ENCODE data around the gene CAMTA1. TPM values are rescaled to one million over a fixed set of nuclear protein-coding genes. Genes with fewer than 3 reads are reported as not detected.

Gene CAMTA1
- total RNA-seq, 2 donors from 2014 or later = 36.7 to 51.9 TPM

DNA sequence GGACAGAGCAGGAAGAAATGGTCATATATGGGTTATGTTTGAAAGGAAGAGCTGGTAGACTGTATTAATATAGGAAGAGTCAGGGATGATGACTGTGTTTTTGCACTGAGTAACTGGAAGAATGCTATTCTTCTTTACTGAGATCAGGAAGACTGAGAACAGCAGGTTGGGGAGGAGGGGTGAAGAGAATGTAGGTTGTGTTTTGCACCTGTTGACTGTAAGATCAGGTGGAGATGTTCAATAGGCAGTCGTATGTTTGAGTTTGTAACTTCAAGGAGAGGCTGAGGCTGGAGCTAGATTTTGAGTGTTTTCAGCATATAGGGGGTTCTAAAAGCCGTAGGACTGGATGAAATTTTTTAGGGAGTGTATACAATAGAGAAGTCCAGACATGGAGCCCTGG is 97.2 kb downstream of the CAMTA1 start:
- no peaks in the 10 kb centered on the region for H3K9me3 Mint-ChIP-seq
- H3K4me3 Mint-ChIP-seq = no peak overlapping the region
- peaks cover 18% of the 10 kb centered on the region for H3K36me3 Mint-ChIP-seq (ENCODE audit: low read depth)
- no peaks in the 10 kb centered on the region for H3K27me3 Mint-ChIP-seq
- no peak for ATAC-seq (replicated peaks)
- no peak overlapping the region for H3K27ac Mint-ChIP-seq
- peaks cover 10% of the 10 kb centered on the region for H3K4me1 Mint-ChIP-seq

- H3K4me3 Mint-ChIP-seq = no peak overlapping the region
- peaks cover 18% of the 10 kb centered on the region for H3K36me3 Mint-ChIP-seq (ENCODE audit: low read depth)
- peak; percentile 44 for ATAC-seq (replicated peaks)
- no peaks in the 10 kb centered on the region for H3K9me3 Mint-ChIP-seq
- H3K27me3 Mint-ChIP-seq = no peaks in the 10 kb centered on the region
- no peak overlapping the region for H3K27ac Mint-ChIP-seq
- H3K4me1 Mint-ChIP-seq = peaks cover 10% of the 10 kb centered on the region
Measured at GRCh38 chr1:6884652-6885153, 99.4 kb downstream of the CAMTA1 start.

DNA sequence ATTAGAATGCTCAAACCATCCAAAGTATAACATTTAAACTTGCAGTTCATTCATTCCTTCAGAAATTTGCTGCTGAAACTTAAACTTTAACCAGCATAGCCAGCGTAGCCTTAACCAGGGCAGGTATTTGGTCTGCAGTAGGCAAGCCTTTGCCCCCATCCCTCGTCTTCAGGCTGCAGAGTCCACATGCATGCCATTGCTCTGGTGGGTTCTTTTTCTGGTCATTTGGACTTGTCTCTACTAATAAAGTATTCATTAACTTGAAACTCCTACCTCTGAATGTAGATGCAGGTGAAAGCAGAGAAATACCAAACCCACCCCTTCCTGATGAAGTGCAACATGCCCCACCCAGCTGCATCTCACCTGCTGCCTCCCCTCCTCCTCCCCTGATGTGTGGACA is 100.2 kb downstream of the CAMTA1 start:
- Mint-ChIP-seq H3K4me3 (no peak overlapping the region), H3K4me1 (peaks cover 10% of the 10 kb centered on the region), H3K36me3 (ENCODE audit: low read depth) (peaks cover 18% of the 10 kb centered on the region), H3K9me3 (no peaks in the 10 kb centered on the region), H3K27me3 (no peaks in the 10 kb centered on the region), H3K27ac (no peak overlapping the region)
- ATAC-seq (replicated peaks) = no peak

DNA sequence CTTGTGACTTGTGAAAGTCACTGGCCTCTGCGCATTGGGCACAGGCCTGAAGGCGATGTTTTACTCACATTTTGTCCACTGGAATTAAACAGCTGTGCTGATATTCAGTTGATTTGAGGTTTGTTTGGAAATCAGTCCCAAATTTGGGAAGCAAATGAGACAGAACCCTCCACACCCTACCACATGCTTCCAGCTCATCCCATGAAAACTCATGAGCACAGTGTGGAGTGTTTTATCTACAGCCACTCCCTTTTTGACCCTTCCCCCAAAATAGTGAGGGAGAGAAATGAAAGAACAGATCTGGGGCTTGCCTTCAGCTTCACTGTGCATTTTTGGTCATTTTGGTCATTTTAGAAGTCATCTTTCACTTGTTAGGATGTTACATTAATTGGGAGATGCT is 101.3 kb downstream of the CAMTA1 start:
- H3K9me3 Mint-ChIP-seq = no peaks in the 10 kb centered on the region
- no peak overlapping the region for H3K4me3 Mint-ChIP-seq
- H3K27me3 Mint-ChIP-seq = no peaks in the 10 kb centered on the region
- peaks cover 6% of the 10 kb centered on the region for H3K4me1 Mint-ChIP-seq
- H3K36me3 Mint-ChIP-seq (ENCODE audit: low read depth) = peaks cover 18% of the 10 kb centered on the region
- no peak overlapping the region for H3K27ac Mint-ChIP-seq
- ATAC-seq (replicated peaks) = no peak

- H3K27ac Mint-ChIP-seq = no peak overlapping the region
- H3K27me3 Mint-ChIP-seq = no peaks in the 10 kb centered on the region
- no peaks in the 10 kb centered on the region for H3K9me3 Mint-ChIP-seq
- no peak for ATAC-seq (replicated peaks)
- peaks cover 18% of the 10 kb centered on the region for H3K36me3 Mint-ChIP-seq (ENCODE audit: low read depth)
- peaks cover 6% of the 10 kb centered on the region for H3K4me1 Mint-ChIP-seq
- H3K4me3 Mint-ChIP-seq = no peak overlapping the region
Measured at GRCh38 chr1:6888268-6888667, 103.0 kb downstream of the CAMTA1 start.

- ATAC-seq (replicated peaks) = no peak
- Mint-ChIP-seq H3K27ac (no peak overlapping the region), H3K4me1 (peaks cover 6% of the 10 kb centered on the region), H3K9me3 (no peaks in the 10 kb centered on the region), H3K27me3 (no peaks in the 10 kb centered on the region), H3K36me3 (ENCODE audit: low read depth) (peaks cover 18% of the 10 kb centered on the region), H3K4me3 (no peak overlapping the region)
Measured at GRCh38 chr1:6888870-6889269, 103.6 kb downstream of the CAMTA1 start.

DNA sequence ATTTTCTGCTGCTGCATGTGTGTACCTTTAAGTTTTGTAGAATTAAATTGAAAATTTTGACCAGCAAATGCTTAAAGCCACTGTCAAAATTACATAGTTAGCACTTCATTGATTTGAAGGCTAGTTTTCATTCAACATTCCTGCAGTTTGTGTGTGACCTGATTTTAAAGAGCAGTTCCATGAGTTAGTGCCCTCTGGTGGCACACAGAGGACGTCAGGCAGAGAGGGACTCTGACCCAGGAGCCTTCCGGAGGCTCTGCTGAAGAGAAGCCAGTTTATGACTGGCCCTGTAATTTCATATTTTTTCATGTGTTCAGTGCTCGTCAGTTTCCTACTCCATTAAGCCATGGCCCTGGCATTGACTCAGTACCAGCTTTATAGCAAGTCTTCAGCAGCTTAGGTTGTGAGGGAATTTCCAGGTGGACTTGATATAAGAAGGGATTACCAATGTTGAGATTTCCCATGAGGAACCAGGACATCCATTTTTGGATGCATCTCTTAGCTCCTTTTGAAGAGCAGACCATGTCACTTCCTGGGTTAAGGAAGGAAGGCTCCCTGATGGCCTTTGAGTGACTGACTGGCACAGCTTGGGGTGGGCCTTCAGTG is 104.7 kb downstream of the CAMTA1 start:
- Mint-ChIP-seq H3K36me3 (ENCODE audit: low read depth) (peaks cover 18% of the 10 kb centered on the region), H3K4me3 (no peak overlapping the region), H3K9me3 (no peaks in the 10 kb centered on the region), H3K27ac (no peak overlapping the region), H3K27me3 (no peaks in the 10 kb centered on the region), H3K4me1 (peaks cover under 1% of the 10 kb centered on the region)
- peak; percentile 66 for ATAC-seq (replicated peaks)

DNA sequence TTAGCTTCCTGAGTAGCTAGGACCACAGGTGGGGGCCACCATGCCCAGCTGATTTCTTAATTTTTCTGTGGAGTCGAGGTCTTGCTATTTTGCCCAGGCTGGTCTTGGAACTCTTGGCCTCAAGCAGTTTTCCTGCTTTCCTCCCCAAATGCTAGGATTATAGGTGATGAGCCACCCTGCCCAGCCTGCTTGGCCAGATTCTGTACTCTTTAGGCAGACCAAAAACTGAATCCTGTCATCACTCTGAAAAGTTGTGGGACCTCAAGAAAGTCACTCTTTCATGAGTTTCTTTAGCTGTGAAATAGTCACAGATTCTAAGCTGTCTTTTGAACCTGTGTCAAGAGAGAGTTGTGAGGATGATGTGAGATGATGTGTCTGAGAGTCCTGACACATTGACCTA is 105.4 kb downstream of the CAMTA1 start:
- Mint-ChIP-seq H3K9me3 (no peaks in the 10 kb centered on the region), H3K36me3 (ENCODE audit: low read depth) (peaks cover 17% of the 10 kb centered on the region), H3K27me3 (no peaks in the 10 kb centered on the region), H3K27ac (no peak overlapping the region), H3K4me1 (no peaks in the 10 kb centered on the region), H3K4me3 (no peak overlapping the region)
- ATAC-seq (replicated peaks) = peak; percentile 19

DNA sequence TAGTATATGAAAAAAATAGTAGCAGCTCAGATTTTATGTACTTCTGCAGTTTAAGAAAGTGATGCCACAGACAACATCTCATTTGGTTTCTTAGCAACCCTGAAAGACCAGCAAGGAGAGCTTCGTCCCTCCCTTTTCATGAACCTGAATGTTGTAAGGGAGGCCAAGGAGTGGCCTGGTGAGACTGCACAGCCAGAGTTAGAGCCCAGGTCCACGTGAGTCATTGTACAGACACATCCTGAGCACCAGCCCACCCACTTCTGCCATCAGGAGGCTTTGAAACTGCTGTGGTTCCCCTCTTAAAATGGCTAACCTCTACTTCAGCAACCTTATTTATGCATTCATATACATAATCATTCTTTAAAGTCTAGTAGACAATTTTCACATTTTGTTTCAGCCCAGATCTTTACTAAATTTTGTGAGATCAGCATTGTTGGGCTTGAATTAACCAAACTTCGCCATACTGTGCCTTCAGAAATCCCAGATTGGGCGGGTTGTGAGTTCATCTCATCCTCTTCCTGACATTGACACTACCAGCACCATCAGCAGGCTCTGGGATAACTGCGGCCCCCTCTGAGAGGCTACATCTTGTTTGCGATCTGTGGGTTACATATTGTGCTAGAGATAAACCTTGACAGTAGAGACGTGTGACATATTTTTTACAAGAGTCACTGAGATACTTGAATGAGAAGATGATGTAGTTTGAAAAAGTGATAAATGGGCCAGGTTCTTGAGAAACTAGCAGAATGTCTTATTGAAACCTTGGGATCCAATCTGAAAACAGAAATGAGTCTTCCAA is 106.7 kb downstream of the CAMTA1 start:
- Mint-ChIP-seq H3K27me3 (no peaks in the 10 kb centered on the region), H3K4me3 (no peak overlapping the region), H3K4me1 (no peaks in the 10 kb centered on the region), H3K36me3 (ENCODE audit: low read depth) (peaks cover 10% of the 10 kb centered on the region), H3K27ac (peak overlapping the region; percentile 9), H3K9me3 (no peaks in the 10 kb centered on the region)
- peak; percentile 45 for ATAC-seq (replicated peaks)

DNA sequence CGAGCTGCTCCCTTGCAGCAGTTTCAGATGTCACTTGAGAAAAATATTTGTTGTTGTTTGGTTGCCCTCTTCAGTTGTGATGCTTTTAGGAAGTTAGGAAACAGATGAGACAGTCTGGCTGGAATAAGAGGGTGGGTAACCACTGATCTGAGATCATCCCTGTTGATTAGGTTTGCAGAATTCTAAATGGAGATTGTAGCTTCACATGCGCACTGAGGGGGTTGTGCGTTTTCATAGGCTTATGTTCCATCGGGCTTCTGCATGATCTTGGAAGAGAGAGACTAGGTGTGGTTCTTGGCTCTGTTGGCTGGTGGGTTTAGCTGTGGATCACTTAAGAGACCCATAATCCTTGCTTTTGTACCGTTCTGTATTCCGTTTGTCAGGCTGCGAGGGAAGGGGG is 108.1 kb downstream of the CAMTA1 start:
- no peak overlapping the region for H3K4me3 Mint-ChIP-seq
- H3K36me3 Mint-ChIP-seq (ENCODE audit: low read depth) = no peaks in the 10 kb centered on the region
- no peak overlapping the region for H3K27ac Mint-ChIP-seq
- H3K9me3 Mint-ChIP-seq = no peaks in the 10 kb centered on the region
- no peak for ATAC-seq (replicated peaks)
- H3K4me1 Mint-ChIP-seq = no peaks in the 10 kb centered on the region
- no peaks in the 10 kb centered on the region for H3K27me3 Mint-ChIP-seq

DNA sequence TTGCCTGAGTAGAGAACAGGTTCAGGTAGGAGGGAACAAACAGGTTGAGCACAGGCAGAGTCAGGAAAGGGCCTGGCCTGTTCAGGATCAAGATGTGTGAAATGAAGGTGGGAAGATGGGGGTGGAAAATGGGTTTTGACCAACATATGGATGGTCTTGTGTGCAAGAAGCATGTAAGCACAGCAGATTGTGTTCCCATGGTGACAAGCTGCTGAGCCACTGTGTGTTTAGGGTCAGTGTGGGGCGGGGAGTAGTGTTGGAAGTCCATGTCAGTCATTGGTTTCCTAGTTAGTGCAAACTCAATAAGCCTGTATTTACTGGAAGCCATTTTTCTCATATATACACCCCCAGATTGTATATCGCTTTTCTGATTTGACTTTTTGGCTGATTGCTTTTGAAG is 111.9 kb downstream of the CAMTA1 start:
- Mint-ChIP-seq H3K4me3 (no peak overlapping the region), H3K27ac (no peak overlapping the region), H3K27me3 (no peaks in the 10 kb centered on the region), H3K4me1 (no peaks in the 10 kb centered on the region), H3K9me3 (no peaks in the 10 kb centered on the region), H3K36me3 (ENCODE audit: low read depth) (no peaks in the 10 kb centered on the region)
- no peak for ATAC-seq (replicated peaks)

GRCh38 chr1:6898974-6899539 is 113.8 kb downstream of the CAMTA1 start:
- Mint-ChIP-seq H3K36me3 (ENCODE audit: low read depth) (no peaks in the 10 kb centered on the region), H3K4me3 (no peak overlapping the region), H3K4me1 (no peaks in the 10 kb centered on the region), H3K9me3 (no peaks in the 10 kb centered on the region), H3K27ac (no peak overlapping the region), H3K27me3 (no peaks in the 10 kb centered on the region)
- no peak for ATAC-seq (replicated peaks)

DNA sequence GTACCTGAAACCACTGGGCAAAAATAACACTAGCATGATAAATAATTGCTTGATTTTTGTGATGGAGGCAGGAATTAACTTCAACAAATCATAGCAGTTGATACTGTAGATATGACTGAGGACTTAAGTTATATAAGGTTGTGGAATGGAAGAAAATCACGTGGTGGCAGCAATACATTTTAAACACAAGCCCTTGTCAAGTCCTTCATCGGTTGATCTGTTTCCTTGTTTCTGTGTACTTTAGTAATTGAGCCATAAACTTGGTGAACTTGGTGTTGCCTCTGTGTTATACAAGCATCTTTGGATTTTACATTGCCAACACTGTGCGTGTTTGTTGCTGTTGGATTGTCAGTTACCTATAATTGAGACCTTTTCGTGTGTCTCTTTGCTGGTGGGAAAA is 114.4 kb downstream of the CAMTA1 start:
- H3K4me1 Mint-ChIP-seq = no peaks in the 10 kb centered on the region
- H3K27ac Mint-ChIP-seq = no peak overlapping the region
- no peak for ATAC-seq (replicated peaks)
- no peaks in the 10 kb centered on the region for H3K36me3 Mint-ChIP-seq (ENCODE audit: low read depth)
- no peaks in the 10 kb centered on the region for H3K27me3 Mint-ChIP-seq
- no peak overlapping the region for H3K4me3 Mint-ChIP-seq
- no peaks in the 10 kb centered on the region for H3K9me3 Mint-ChIP-seq

GRCh38 chr1:6902153-6902552 is 116.9 kb downstream of the CAMTA1 start:
- Mint-ChIP-seq H3K27me3 (no peaks in the 10 kb centered on the region), H3K4me1 (no peaks in the 10 kb centered on the region), H3K9me3 (no peaks in the 10 kb centered on the region), H3K36me3 (ENCODE audit: low read depth) (no peaks in the 10 kb centered on the region), H3K4me3 (no peak overlapping the region), H3K27ac (peak overlapping the region; percentile 34)
- ATAC-seq (replicated peaks) = peak; percentile 73

All from activated T-helper 17 cell treated with anti-CD3 and anti-CD28 coated beads, Interleukin-2, amount 50 U/mL, for 72 hours (primary cell).